GM18498 (cell line): Measurements from ENCODE around the gene ALDH18A1.
"Not testable (repeated sequence)": the region's sequence is repeated elsewhere in the genome, so short reads cannot be mapped to it uniquely, and the experiment has no call there.

Experiments
- ATAC-seq: cut with Tn5 transposase; IDR thresholded peaks from one replicate; pipeline ENCODE4 v1.9.1; 2021; ENCODE audit warnings: mild to moderate bottlenecking, moderate library complexity; ENCODE audit not compliant: unreplicated experiment

ALDH18A1 gene

GRCh38 chr10:95651346-95652060, 5.0 kb downstream of the ALDH18A1 start:
- no peak for ATAC-seq

GRCh38 chr10:95650232-95650631, 6.3 kb downstream of the ALDH18A1 start:
- ATAC-seq: no peak

- ATAC-seq: no peak
Measured at GRCh38 chr10:95648138-95648537, 8.4 kb downstream of the ALDH18A1 start.

GRCh38 chr10:95646160-95646559, 10.4 kb downstream of the ALDH18A1 start:
- ATAC-seq: no peak

GRCh38 chr10:95644901-95645300, 11.6 kb downstream of the ALDH18A1 start:
- no peak for ATAC-seq

- ATAC-seq: no peak
Measured at GRCh38 chr10:95640891-95641315, 15.6 kb downstream of the ALDH18A1 start.

GRCh38 chr10:95637911-95638310, 18.6 kb downstream of the ALDH18A1 start:
- ATAC-seq: no peak

GRCh38 chr10:95637140-95637539, 19.4 kb downstream of the ALDH18A1 start:
- no peak for ATAC-seq

- no peak for ATAC-seq
Measured at GRCh38 chr10:95635319-95635733, 21.2 kb downstream of the ALDH18A1 start.

- no peak for ATAC-seq
Measured at GRCh38 chr10:95628786-95629185, 27.7 kb downstream of the ALDH18A1 start.

GRCh38 chr10:95626500-95626899, 30.0 kb downstream of the ALDH18A1 start:
- ATAC-seq: no peak

GRCh38 chr10:95620415-95620814, 36.1 kb downstream of the ALDH18A1 start:
- ATAC-seq: not testable (repeated sequence)

GRCh38 chr10:95618101-95618500, 38.4 kb downstream of the ALDH18A1 start:
- no peak for ATAC-seq

- ATAC-seq: no peak
Measured at GRCh38 chr10:95616446-95616845, 40.1 kb downstream of the ALDH18A1 start.

GRCh38 chr10:95613330-95613729, 43.2 kb downstream of the ALDH18A1 start:
- ATAC-seq: no peak

- no peak for ATAC-seq
Measured at GRCh38 chr10:95610727-95611126, 45.8 kb downstream of the ALDH18A1 start.

GRCh38 chr10:95606922-95607321, 49.6 kb downstream of the ALDH18A1 start:
- ATAC-seq: no peak

GRCh38 chr10:95605163-95605562, 51.3 kb downstream of the ALDH18A1 start:
- no peak for ATAC-seq

GRCh38 chr10:95604630-95605029, 51.9 kb downstream of the ALDH18A1 start:
- ATAC-seq: no peak

- no peak for ATAC-seq
Measured at GRCh38 chr10:95602382-95602781, 54.1 kb downstream of the ALDH18A1 start.

GRCh38 chr10:95601116-95601719, 55.3 kb downstream of the ALDH18A1 start:
- no peak for ATAC-seq

- no peak for ATAC-seq
Measured at GRCh38 chr10:95600158-95600557, 56.4 kb downstream of the ALDH18A1 start.

GRCh38 chr10:95597788-95598187, 58.7 kb downstream of the ALDH18A1 start:
- ATAC-seq: no peak
